K562 (cell line): ENCODE data around the gene HNRNPH3. TPM values are rescaled to one million over a fixed set of nuclear protein-coding genes. Genes with fewer than 3 reads are reported as not detected.

Source experiments
- BHLHE40 ChIP-seq: IDR thresholded peaks from 2 replicates; pipeline ENCODE4 v1.6.1; 2011; ENCODE audit warnings: low read length, improper control_type of control experiment
- ZNF518B ChIP-seq: fragments of 250-450 bp; sonication (Bioruptor Pico); IDR thresholded peaks from 2 replicates; pipeline ENCODE4 v1.5.0; 2021; ENCODE audit warnings: mild to moderate bottlenecking, moderate library complexity
- polyA plus RNA-seq, 8 experiments: library from polyadenylated mRNA; depleted of rRNA in 4 of 8; stranded (reverse) in 5 of 8; unstranded in 3 of 8; fragments of >200 nt; fragmentation: Nextera tagmentation in 2 of 8; fragmentation: Illumina TruSeq in 1 of 8; extraction: Ambion mirVana in 2 of 8; extraction: Trizol in 1 of 8; gene quantifications; 2 replicates each; pipeline versions ENCODE4 v1.2.1 to v1.2.3, GENCODE V29; 2011 to 2014; ENCODE audit warnings: inconsistent platforms in 1 of 8, missing spikeins in 1 of 8
- total RNA-seq, 7 experiments: library from RNA; depleted of rRNA in 6 of 7; stranded (reverse); fragments of >200 nt in 6 of 7; fragmentation: Illumina TruSeq in 2 of 7; extraction: Trizol in 2 of 7; gene quantifications; 2 replicates each; pipeline versions ENCODE4 v1.2.1 to v1.2.3, GENCODE V29; 2011 to 2021; ENCODE audit warnings: low replicate concordance in 1 of 7
- TF ChIP-seq, protein P1 (sequence below): fragments of 450-650 bp; IDR thresholded peaks from 2 replicates; pipeline ENCODE4 v1.6.1; 2016; ENCODE audit warnings: mild to moderate bottlenecking, moderate library complexity
- TF ChIP-seq, protein P2 (sequence below): fragments of 250-450 bp; sonication (Bioruptor Pico); IDR thresholded peaks from 2 replicates; pipeline ENCODE4 v1.4.0; 2020; ENCODE audit warnings: mild to moderate bottlenecking, moderate library complexity

The HNRNPH3 gene
- total and polyA plus RNA-seq, 9 of the 15 experiments (the other 6 are each of a cell fraction or from before 2014, with no cell fraction given) = 52.8 to 562 (median 152) TPM

DNA sequence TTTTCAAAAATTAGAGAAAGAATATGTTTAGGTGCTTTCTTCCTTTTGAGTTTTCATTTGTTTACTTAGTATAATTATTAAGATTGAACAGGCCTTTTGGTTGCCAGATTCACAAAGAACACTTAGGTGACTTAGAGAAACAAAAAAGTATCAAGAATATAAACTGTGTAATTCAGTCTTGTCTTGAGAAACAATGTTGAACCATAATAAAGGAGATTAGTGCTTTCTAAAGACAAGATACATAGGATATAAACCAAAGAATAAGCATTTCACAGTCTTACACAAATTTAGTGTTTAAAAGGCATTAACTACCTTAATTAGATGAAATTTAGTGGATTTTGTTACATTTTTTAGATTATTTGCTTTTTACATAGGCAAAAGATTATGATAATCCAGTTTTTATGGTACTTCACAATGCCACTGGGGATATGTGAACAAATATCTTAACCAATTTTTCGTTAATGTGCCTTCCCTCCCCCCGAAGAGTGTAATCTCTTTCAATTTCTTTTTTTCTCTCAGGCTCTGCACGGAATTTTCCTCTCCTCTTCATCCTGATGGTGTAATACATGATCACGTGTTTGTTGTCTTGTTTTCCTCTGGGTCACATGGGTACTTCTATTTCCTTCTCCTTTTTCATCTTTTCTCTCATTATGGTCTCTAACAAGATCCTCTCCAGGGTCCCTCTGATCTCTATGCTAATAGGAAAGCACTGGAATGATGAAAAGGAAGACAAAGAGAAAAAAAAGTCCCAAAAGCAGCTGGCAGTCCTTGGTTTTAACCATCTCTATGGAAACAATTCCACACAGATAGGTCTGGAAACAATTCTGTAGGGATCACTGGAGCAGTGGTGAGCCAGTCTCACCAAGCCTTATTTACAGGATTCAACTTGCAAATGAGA is 3.7 kb upstream of the HNRNPH3 start (continued):
- TF ChIP-seq, protein P1, sequence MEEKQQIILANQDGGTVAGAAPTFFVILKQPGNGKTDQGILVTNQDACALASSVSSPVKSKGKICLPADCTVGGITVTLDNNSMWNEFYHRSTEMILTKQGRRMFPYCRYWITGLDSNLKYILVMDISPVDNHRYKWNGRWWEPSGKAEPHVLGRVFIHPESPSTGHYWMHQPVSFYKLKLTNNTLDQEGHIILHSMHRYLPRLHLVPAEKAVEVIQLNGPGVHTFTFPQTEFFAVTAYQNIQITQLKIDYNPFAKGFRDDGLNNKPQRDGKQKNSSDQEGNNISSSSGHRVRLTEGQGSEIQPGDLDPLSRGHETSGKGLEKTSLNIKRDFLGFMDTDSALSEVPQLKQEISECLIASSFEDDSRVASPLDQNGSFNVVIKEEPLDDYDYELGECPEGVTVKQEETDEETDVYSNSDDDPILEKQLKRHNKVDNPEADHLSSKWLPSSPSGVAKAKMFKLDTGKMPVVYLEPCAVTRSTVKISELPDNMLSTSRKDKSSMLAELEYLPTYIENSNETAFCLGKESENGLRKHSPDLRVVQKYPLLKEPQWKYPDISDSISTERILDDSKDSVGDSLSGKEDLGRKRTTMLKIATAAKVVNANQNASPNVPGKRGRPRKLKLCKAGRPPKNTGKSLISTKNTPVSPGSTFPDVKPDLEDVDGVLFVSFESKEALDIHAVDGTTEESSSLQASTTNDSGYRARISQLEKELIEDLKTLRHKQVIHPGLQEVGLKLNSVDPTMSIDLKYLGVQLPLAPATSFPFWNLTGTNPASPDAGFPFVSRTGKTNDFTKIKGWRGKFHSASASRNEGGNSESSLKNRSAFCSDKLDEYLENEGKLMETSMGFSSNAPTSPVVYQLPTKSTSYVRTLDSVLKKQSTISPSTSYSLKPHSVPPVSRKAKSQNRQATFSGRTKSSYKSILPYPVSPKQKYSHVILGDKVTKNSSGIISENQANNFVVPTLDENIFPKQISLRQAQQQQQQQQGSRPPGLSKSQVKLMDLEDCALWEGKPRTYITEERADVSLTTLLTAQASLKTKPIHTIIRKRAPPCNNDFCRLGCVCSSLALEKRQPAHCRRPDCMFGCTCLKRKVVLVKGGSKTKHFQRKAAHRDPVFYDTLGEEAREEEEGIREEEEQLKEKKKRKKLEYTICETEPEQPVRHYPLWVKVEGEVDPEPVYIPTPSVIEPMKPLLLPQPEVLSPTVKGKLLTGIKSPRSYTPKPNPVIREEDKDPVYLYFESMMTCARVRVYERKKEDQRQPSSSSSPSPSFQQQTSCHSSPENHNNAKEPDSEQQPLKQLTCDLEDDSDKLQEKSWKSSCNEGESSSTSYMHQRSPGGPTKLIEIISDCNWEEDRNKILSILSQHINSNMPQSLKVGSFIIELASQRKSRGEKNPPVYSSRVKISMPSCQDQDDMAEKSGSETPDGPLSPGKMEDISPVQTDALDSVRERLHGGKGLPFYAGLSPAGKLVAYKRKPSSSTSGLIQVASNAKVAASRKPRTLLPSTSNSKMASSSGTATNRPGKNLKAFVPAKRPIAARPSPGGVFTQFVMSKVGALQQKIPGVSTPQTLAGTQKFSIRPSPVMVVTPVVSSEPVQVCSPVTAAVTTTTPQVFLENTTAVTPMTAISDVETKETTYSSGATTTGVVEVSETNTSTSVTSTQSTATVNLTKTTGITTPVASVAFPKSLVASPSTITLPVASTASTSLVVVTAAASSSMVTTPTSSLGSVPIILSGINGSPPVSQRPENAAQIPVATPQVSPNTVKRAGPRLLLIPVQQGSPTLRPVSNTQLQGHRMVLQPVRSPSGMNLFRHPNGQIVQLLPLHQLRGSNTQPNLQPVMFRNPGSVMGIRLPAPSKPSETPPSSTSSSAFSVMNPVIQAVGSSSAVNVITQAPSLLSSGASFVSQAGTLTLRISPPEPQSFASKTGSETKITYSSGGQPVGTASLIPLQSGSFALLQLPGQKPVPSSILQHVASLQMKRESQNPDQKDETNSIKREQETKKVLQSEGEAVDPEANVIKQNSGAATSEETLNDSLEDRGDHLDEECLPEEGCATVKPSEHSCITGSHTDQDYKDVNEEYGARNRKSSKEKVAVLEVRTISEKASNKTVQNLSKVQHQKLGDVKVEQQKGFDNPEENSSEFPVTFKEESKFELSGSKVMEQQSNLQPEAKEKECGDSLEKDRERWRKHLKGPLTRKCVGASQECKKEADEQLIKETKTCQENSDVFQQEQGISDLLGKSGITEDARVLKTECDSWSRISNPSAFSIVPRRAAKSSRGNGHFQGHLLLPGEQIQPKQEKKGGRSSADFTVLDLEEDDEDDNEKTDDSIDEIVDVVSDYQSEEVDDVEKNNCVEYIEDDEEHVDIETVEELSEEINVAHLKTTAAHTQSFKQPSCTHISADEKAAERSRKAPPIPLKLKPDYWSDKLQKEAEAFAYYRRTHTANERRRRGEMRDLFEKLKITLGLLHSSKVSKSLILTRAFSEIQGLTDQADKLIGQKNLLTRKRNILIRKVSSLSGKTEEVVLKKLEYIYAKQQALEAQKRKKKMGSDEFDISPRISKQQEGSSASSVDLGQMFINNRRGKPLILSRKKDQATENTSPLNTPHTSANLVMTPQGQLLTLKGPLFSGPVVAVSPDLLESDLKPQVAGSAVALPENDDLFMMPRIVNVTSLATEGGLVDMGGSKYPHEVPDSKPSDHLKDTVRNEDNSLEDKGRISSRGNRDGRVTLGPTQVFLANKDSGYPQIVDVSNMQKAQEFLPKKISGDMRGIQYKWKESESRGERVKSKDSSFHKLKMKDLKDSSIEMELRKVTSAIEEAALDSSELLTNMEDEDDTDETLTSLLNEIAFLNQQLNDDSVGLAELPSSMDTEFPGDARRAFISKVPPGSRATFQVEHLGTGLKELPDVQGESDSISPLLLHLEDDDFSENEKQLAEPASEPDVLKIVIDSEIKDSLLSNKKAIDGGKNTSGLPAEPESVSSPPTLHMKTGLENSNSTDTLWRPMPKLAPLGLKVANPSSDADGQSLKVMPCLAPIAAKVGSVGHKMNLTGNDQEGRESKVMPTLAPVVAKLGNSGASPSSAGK = peak; percentile 41; the same call in 1 of the 2 replicates
- TF ChIP-seq BHLHE40 (peak; percentile 62), ZNF518B (CRISPR knock-in tag) (no peak)
- TF ChIP-seq, protein P2, sequence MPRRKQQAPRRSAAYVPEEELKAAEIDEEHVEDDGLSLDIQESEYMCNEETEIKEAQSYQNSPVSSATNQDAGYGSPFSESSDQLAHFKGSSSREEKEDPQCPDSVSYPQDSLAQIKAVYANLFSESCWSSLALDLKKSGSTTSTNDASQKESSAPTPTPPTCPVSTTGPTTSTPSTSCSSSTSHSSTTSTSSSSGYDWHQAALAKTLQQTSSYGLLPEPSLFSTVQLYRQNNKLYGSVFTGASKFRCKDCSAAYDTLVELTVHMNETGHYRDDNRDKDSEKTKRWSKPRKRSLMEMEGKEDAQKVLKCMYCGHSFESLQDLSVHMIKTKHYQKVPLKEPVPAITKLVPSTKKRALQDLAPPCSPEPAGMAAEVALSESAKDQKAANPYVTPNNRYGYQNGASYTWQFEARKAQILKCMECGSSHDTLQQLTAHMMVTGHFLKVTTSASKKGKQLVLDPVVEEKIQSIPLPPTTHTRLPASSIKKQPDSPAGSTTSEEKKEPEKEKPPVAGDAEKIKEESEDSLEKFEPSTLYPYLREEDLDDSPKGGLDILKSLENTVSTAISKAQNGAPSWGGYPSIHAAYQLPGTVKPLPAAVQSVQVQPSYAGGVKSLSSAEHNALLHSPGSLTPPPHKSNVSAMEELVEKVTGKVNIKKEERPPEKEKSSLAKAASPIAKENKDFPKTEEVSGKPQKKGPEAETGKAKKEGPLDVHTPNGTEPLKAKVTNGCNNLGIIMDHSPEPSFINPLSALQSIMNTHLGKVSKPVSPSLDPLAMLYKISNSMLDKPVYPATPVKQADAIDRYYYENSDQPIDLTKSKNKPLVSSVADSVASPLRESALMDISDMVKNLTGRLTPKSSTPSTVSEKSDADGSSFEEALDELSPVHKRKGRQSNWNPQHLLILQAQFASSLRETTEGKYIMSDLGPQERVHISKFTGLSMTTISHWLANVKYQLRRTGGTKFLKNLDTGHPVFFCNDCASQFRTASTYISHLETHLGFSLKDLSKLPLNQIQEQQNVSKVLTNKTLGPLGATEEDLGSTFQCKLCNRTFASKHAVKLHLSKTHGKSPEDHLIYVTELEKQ (CRISPR knock-in tag) = no peak
